GM19455 (cell line): ENCODE measurements around the gene FBXW12.
A peak's percentile ranks its signal among the peaks of the same experiment; 100 is the strongest.

Experiments used
- ATAC-seq: cut with Tn5 transposase; IDR thresholded peaks from one replicate; pipeline ENCODE4 v1.9.1; 2021; ENCODE audit not compliant: unreplicated experiment

Gene FBXW12

GRCh38 chr3:48433472-48434118 is 61.6 kb downstream of the FBXW12 start:
- no peak for ATAC-seq

- no peak for ATAC-seq
These were observed 62.7 kb downstream of the FBXW12 start for GRCh38 chr3:48434591-48435222.

- no peak for ATAC-seq
These were observed 63.2 kb downstream of the FBXW12 start for GRCh38 chr3:48435223-48435595.

GRCh38 chr3:48435774-48436476 is 63.9 kb downstream of the FBXW12 start:
- ATAC-seq = no peak

GRCh38 chr3:48436477-48436787 is 64.4 kb downstream of the FBXW12 start:
- no peak for ATAC-seq

GRCh38 chr3:48436855-48437254 is 64.8 kb downstream of the FBXW12 start:
- ATAC-seq = no peak

GRCh38 chr3:48437812-48438211 is 65.8 kb downstream of the FBXW12 start:
- ATAC-seq = no peak

GRCh38 chr3:48439820-48440589 is 68.0 kb downstream of the FBXW12 start, which contains the start of the genes CCDC51 and TMA7:
Gene CCDC51 (minus strand): TSS chr3:48440119. CDS start chr3:48435128, 4,991 bp downstream.
Gene TMA7 (plus strand): TSS chr3:48440257. CDS start chr3:48440297, 40 bp downstream.
- ATAC-seq = peak; percentile 92

- no peak for ATAC-seq
These were observed 68.6 kb downstream of the FBXW12 start for GRCh38 chr3:48440590-48440958.

GRCh38 chr3:48441940-48442339 is 69.9 kb downstream of the FBXW12 start:
- no peak for ATAC-seq
